Lower leg skin (tissue), 3 donors: ENCODE data around the gene MED12.

ENCODE experiments used
- POLR2A ChIP-seq, 2 donors: fragments of 450-650 bp; IDR thresholded peaks; one replicate each; pipeline ENCODE4 v1.6.1; 2016 to 2017; ENCODE audit warnings: antibody characterized with exemption in 2 of 2, mild to moderate bottlenecking in 1 of 2, moderate library complexity in 1 of 2
- TF ChIP-seq, protein P1 (sequence below), 3 donors: fragments of 450-650 bp; IDR thresholded peaks; one replicate each; pipeline ENCODE4 v1.5.1; 2016; ENCODE audit warnings: antibody characterized with exemption in 3 of 3, mild to moderate bottlenecking in 3 of 3, moderate library complexity in 2 of 3

DNA sequence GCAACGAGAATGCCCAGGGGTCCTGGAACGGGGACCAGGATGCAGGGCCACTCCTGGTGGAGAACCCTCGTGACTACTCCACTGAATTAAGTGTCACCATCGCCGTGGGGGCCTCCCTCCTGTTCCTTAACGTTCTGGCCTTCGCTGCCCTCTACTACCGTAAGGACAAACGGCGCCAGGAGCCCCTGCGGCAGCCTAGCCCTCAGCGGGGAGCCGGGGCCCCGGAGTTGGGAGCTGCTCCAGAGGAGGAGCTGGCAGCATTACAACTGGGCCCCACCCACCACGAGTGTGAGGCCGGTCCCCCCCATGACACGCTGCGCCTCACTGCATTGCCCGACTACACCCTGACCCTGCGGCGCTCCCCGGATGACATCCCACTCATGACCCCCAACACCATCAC lies 51.2 kb downstream of the MED12 start:
- TF ChIP-seq, protein P1, sequence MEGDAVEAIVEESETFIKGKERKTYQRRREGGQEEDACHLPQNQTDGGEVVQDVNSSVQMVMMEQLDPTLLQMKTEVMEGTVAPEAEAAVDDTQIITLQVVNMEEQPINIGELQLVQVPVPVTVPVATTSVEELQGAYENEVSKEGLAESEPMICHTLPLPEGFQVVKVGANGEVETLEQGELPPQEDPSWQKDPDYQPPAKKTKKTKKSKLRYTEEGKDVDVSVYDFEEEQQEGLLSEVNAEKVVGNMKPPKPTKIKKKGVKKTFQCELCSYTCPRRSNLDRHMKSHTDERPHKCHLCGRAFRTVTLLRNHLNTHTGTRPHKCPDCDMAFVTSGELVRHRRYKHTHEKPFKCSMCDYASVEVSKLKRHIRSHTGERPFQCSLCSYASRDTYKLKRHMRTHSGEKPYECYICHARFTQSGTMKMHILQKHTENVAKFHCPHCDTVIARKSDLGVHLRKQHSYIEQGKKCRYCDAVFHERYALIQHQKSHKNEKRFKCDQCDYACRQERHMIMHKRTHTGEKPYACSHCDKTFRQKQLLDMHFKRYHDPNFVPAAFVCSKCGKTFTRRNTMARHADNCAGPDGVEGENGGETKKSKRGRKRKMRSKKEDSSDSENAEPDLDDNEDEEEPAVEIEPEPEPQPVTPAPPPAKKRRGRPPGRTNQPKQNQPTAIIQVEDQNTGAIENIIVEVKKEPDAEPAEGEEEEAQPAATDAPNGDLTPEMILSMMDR (IDR thresholded peaks at IDR 0.05), result no peak
- no peak for TF ChIP-seq POLR2A (IDR thresholded peaks at IDR 0.05)
